Measurements from ENCODE around the gene SP140. TPM values are rescaled to one million over a fixed set of nuclear protein-coding genes. Genes with fewer than 3 reads are reported as not detected.
"Not testable (repeated sequence)": the region's sequence is repeated elsewhere in the genome, so short reads cannot be mapped to it uniquely, and the experiment has no call there.

Gene SP140
- total and polyA plus RNA-seq, 3 experiments from 2014 or later: 34.0 to 111 (median 108) TPM

DNA sequence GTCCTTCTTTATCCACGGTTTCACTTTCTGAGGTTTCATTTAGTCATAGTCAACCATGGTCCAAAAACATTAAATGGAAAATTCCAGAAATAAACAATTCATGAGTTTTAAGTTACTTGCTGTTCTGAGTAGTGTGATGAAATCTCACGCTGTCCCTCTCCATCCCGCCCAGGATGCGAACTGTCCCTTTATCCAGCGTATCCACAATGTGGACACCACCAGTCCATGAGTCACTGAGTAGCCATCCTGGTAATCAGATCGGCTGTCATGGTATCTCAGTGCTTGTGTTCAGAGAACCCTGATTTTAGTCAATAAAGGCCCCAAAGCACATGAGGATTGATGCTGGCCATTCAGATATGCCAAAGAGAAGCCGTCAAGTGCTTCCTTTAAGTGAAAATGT is 105.2 kb downstream of the SP140 start:
- no peak for DNase-seq
- ChIA-PET CTCF (no interaction called here), POLR2A (no interaction called here)
- Histone ChIP-seq H3K4me3 (ENCODE audit: low read length) (no peak overlapping the region), H3K4me1 (ENCODE audit: insufficient read depth, low read length) (peaks cover 54% of the 10 kb centered on the region), H3K27ac (ENCODE audit: low read depth, low read length) (no peak overlapping the region), H3K9me3 (ENCODE audit: low read length) (no peaks in the 10 kb centered on the region), H3K36me3 (ENCODE audit: insufficient read depth, low read length) (no peaks in the 10 kb centered on the region), H3K27me3 (ENCODE audit: insufficient read depth, low read length, poor library complexity, severe bottlenecking) (no peaks in the 10 kb centered on the region)
- Mint-ChIP-seq H3K36me3 (peaks cover 32 to 65% (median 38%) of the 10 kb centered on the region in 3 donors), H3K27ac (peak overlapping the region in 5 of 8 donors; percentile 7 to 92 (median 35)), H3K27me3 (no peaks in the 10 kb centered on the region), H3K4me3 (peak overlapping the region; percentile 10 to 96 (median 74)), H3K9me3 (no peaks in the 10 kb centered on the region), H3K4me1 (peaks cover 82 to 96% (median 92%) of the 10 kb centered on the region in 3 donors)

DNA sequence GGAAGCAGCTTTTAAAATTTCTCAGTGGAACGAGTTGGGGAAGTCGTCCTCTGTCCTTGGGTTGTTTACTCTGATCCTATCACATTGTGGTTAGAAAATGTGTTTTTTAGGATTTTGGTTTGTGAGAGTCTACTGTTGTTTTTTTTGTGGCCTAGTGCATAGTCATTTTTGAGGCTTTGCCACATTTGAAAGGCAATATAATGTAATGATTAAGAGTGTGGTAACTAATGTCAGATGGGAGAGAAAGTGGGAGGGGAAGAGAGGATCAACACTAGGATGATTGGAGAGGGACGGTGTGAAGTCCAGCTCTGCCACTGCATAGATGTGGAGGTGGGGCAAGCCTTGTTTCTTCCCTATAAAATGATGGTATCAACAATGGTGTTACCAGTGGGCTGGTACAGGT is 109.9 kb downstream of the SP140 start:
- DNase-seq: no peak
- no peaks in the 10 kb centered on the region for H3K27me3 ChIP-seq (ENCODE audit: insufficient read depth, low read length, poor library complexity, severe bottlenecking)
- Mint-ChIP-seq H3K4me1 (peaks cover 61 to 70% (median 65%) of the 10 kb centered on the region in 3 donors), H3K27me3 (no peaks in the 10 kb centered on the region), H3K27ac (peak overlapping the region; percentile 40 to 82 (median 72)), H3K9me3 (no peaks in the 10 kb centered on the region), H3K4me3 (peak overlapping the region; percentile 2 to 75 (median 47)), H3K36me3 (peaks cover 29 to 56% (median 41%) of the 10 kb centered on the region in 3 donors)
- no peaks in the 10 kb centered on the region for H3K9me3 ChIP-seq (ENCODE audit: low read length)
- no peaks in the 10 kb centered on the region for H3K36me3 ChIP-seq (ENCODE audit: insufficient read depth, low read length)
- CTCF ChIA-PET: no interaction called here
- peaks cover 36% of the 10 kb centered on the region for H3K4me1 ChIP-seq (ENCODE audit: insufficient read depth, low read length)
- peak overlapping the region; percentile 13 for H3K4me3 ChIP-seq (ENCODE audit: low read length)
- no peak overlapping the region for H3K27ac ChIP-seq (ENCODE audit: low read depth, low read length)
- POLR2A ChIA-PET: no interaction called here

DNA sequence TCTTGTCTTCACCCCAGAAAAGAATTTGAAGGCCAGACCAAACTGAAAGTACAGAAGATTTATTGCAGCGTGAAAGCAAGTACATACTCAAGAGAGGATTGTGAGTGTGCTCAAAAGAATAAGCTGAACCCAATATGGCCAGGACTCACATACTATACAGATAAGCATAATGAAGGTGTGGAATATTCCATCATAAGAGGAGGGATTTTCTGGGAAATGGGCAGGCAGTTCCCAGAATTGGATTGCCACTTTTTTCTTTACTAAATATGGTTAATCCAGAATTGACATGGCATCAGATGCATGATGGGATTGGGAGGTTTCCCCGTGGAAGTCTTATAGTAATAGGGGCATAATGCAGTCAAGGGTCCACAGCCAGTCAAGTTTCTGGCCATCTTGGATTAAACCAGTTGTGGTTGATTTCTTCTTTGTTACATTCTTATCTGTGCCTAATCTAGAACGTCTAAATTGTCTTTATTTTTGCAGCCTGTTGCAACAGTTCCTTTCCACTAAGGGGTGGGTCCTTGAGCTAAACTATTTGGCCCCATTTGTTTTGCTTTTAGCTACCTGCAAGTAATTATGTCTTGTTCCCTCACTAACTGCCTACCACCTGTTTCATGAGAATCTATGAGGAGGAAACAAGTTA is 110.4 kb downstream of the SP140 start:
- peaks cover 31% of the 10 kb centered on the region for H3K4me1 ChIP-seq (ENCODE audit: insufficient read depth, low read length)
- peak overlapping the region; percentile 13 for H3K4me3 ChIP-seq (ENCODE audit: low read length)
- peaks cover 24 to 53% (median 38%) of the 10 kb centered on the region in 3 donors for H3K36me3 Mint-ChIP-seq
- H3K27me3 Mint-ChIP-seq: no peaks in the 10 kb centered on the region
- peak overlapping the region; percentile 40 to 84 (median 78) for H3K27ac Mint-ChIP-seq
- H3K27ac ChIP-seq (ENCODE audit: low read depth, low read length): peak overlapping the region; percentile 26
- H3K4me1 Mint-ChIP-seq: peaks cover 56 to 64% (median 60%) of the 10 kb centered on the region in 3 donors
- ChIA-PET CTCF (no interaction called here), POLR2A (interaction anchor here (1.0 kb wide), 1 partner anchor 8 kb away, joined by 4 read pairs; the partner anchor contains the start of gene SP140L)
- no peaks in the 10 kb centered on the region for H3K9me3 Mint-ChIP-seq
- no peak for DNase-seq
- no peaks in the 10 kb centered on the region for H3K9me3 ChIP-seq (ENCODE audit: low read length)
- H3K36me3 ChIP-seq (ENCODE audit: insufficient read depth, low read length): no peaks in the 10 kb centered on the region
- H3K27me3 ChIP-seq (ENCODE audit: insufficient read depth, low read length, poor library complexity, severe bottlenecking): no peaks in the 10 kb centered on the region
- peak overlapping the region; percentile 2 to 75 (median 47) for H3K4me3 Mint-ChIP-seq

DNA sequence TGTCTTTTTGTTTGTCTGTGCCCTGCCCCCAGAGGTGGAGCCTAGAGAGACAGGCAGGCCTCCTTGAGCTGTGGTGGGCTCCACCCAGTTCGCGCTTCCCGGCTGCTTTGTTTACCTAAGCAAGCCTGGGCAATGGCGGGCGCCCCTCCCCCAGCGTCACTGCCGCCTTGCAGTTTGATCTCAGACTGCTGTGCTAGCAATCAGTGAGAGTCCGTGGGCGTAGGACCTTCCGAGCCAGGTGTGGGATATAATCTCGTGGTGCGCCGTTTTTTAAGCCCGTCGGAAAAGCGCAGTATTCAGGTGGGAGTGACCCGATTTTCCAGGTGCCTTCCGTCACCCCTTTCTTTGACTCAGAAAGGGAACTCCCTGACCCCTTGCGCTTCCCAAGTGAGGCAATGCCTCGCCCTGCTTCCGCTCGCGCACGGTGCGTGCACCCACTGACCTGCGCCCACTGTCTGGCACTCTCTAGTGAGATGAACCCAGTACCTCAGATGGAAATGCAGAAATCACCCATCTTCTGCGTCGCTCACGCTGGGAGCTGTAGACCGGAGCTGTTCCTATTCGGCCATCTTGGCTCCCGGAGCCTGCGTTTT is 116.5 kb downstream of the SP140 start:
- peaks cover 39 to 54% (median 49%) of the 10 kb centered on the region in 3 donors for H3K36me3 Mint-ChIP-seq
- H3K4me3 ChIP-seq (ENCODE audit: low read length); H3K27me3 Mint-ChIP-seq; H3K36me3 ChIP-seq (ENCODE audit: insufficient read depth, low read length); H3K9me3 ChIP-seq (ENCODE audit: low read length); H3K4me1 ChIP-seq (ENCODE audit: insufficient read depth, low read length); H3K27me3 ChIP-seq (ENCODE audit: insufficient read depth, low read length, poor library complexity, severe bottlenecking); H3K27ac ChIP-seq (ENCODE audit: low read depth, low read length); CTCF ChIA-PET: not testable (repeated sequence)
- peak overlapping the region in 3 of 8 donors; percentile 29 to 90 (median 30) for H3K27ac Mint-ChIP-seq
- peak overlapping the region in 4 of 7 donors; percentile 12 to 32 (median 22) for H3K4me3 Mint-ChIP-seq
- POLR2A ChIA-PET: interaction anchor here (0.6 kb wide), 1 partner anchor 114 kb away, joined by 3 read pairs; no protein-coding TSS in a partner anchor
- DNase-seq: peak in 1 of 5 donors; percentile 67
- peaks cover 16 to 34% (median 33%) of the 10 kb centered on the region in 5 donors for H3K9me3 Mint-ChIP-seq
- H3K4me1 Mint-ChIP-seq: peaks cover 42 to 52% (median 49%) of the 10 kb centered on the region in 3 donors

DNA sequence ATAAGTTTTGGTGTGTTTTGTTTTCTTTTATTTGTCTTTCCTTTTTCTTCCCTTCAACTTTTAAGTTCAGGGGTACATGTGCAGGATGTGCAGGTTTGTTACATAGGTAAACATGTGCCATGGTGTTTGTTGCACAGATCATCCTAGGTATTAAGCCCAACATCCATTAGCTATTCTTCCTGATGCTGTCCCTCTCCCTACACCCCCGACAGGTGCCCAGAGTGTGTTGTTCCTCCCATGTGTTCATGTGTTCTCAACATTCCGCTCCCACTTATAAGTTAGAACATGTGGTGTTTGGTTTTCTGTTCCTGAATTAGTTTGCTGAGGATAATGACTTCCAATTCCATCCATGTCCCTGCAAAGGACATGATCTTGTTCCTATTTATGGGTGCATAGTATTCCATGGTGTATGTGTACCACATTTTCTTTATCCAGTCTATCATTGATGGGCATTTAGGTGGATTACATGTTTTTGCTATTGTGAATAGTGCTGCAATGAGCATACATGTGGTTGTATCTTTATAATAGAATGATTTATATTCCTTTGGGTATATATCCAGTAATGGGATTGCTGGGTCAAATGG is 117.6 kb downstream of the SP140 start:
- H3K4me3 ChIP-seq (ENCODE audit: low read length); H3K27ac ChIP-seq (ENCODE audit: low read depth, low read length); CTCF ChIA-PET; POLR2A ChIA-PET; DNase-seq; H3K36me3 ChIP-seq (ENCODE audit: insufficient read depth, low read length); H3K27me3 Mint-ChIP-seq; H3K9me3 ChIP-seq (ENCODE audit: low read length); H3K27me3 ChIP-seq (ENCODE audit: insufficient read depth, low read length, poor library complexity, severe bottlenecking): not testable (repeated sequence)
- peaks cover 49 to 60% (median 58%) of the 10 kb centered on the region in 3 donors for H3K4me1 Mint-ChIP-seq
- peaks cover 40 to 55% (median 55%) of the 10 kb centered on the region in 3 donors for H3K36me3 Mint-ChIP-seq
- peak overlapping the region in 2 of 7 donors; percentile 7 to 10 for H3K4me3 Mint-ChIP-seq
- peak overlapping the region in 2 of 8 donors; percentile 47 to 90 for H3K27ac Mint-ChIP-seq
- peaks cover 18% of the 10 kb centered on the region for H3K4me1 ChIP-seq (ENCODE audit: insufficient read depth, low read length)
- peaks cover 16 to 35% (median 33%) of the 10 kb centered on the region in 5 donors for H3K9me3 Mint-ChIP-seq

DNA sequence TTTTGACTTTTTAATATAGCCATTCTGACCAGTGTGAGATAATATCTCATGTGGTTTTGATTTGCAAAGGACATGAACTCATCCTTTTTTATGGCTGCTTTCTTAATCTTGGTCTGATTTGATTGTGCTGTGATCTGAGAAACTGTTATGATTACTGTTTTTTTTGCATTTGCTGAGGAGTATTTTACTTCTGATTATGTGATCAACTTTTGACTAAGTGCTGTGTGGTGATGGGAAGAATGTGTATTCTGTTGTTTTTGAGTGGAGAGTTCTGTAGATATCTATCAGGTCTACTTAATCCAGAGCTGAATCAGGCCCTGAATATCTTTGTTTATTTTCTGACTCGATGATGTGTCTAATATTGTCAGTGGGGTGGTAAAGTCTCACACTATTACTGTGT is 118.2 kb downstream of the SP140 start:
- no peak overlapping the region for H3K27ac ChIP-seq (ENCODE audit: low read depth, low read length)
- CTCF ChIA-PET: no interaction called here
- DNase-seq: no peak
- H3K36me3 ChIP-seq (ENCODE audit: insufficient read depth, low read length): no peaks in the 10 kb centered on the region
- H3K4me3 ChIP-seq (ENCODE audit: low read length): no peak overlapping the region
- no peaks in the 10 kb centered on the region for H3K27me3 Mint-ChIP-seq
- peaks cover 55 to 66% (median 64%) of the 10 kb centered on the region in 3 donors for H3K4me1 Mint-ChIP-seq
- H3K9me3 ChIP-seq (ENCODE audit: low read length): no peaks in the 10 kb centered on the region
- H3K27me3 ChIP-seq (ENCODE audit: insufficient read depth, low read length, poor library complexity, severe bottlenecking): no peaks in the 10 kb centered on the region
- POLR2A ChIA-PET: no interaction called here
- peaks cover 16 to 35% (median 33%) of the 10 kb centered on the region in 5 donors for H3K9me3 Mint-ChIP-seq
- H3K27ac Mint-ChIP-seq: peak overlapping the region; percentile 0 to 90 (median 61)
- H3K4me3 Mint-ChIP-seq: peak overlapping the region; percentile 1 to 58 (median 49)
- H3K36me3 Mint-ChIP-seq: peaks cover 42 to 55% (median 55%) of the 10 kb centered on the region in 3 donors
- H3K4me1 ChIP-seq (ENCODE audit: insufficient read depth, low read length): peaks cover 24% of the 10 kb centered on the region

DNA sequence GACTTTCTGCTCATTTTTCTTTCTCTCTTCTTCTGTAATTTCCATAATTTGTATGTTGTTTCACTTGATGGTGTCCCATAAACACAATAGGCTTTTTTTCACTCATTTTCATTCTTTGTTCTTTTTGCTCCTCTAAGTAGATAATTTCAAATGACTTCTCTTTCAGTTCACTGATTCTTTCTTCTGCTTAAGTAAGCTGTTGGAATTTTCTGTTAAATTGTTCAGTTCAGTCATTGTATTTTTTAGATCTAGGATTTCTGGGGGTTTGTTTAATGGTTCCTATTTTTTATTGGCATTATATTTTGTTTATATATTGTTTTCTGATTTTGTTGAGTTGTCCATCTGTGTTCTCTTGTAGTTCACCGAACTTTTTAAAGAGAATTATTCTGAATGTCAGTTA is 120.9 kb downstream of the SP140 start:
- H3K4me3 ChIP-seq (ENCODE audit: low read length): no peak overlapping the region
- Mint-ChIP-seq H3K9me3 (peaks cover 16 to 35% (median 33%) of the 10 kb centered on the region in 5 donors), H3K27me3 (no peaks in the 10 kb centered on the region), H3K4me3 (peak overlapping the region in 2 of 7 donors; percentile 11 to 12), H3K4me1 (peaks cover 75 to 88% (median 87%) of the 10 kb centered on the region in 3 donors), H3K27ac (peak overlapping the region in 5 of 8 donors; percentile 3 to 61 (median 37)), H3K36me3 (peaks cover 48 to 64% (median 58%) of the 10 kb centered on the region in 3 donors)
- ChIA-PET POLR2A (interaction anchor here (0.6 to 1.4 kb wide), 2 partner anchors 17 to 30 kb away, joined by 3 read pairs; no protein-coding TSS in a partner anchor), CTCF (no interaction called here)
- no peak overlapping the region for H3K27ac ChIP-seq (ENCODE audit: low read depth, low read length)
- peaks cover 33% of the 10 kb centered on the region for H3K4me1 ChIP-seq (ENCODE audit: insufficient read depth, low read length)
- no peak for DNase-seq
- no peaks in the 10 kb centered on the region for H3K27me3 ChIP-seq (ENCODE audit: insufficient read depth, low read length, poor library complexity, severe bottlenecking)
- no peaks in the 10 kb centered on the region for H3K36me3 ChIP-seq (ENCODE audit: insufficient read depth, low read length)
- H3K9me3 ChIP-seq (ENCODE audit: low read length): no peaks in the 10 kb centered on the region
